ENCODE measurements around the gene C19orf81. TPM values are rescaled to one million over a fixed set of nuclear protein-coding genes. Genes with fewer than 3 reads are reported as not detected.

Gene C19orf81
- total RNA-seq, 4 donors from 2014 or later: not detected

GRCh38 chr19:50669302-50670101 lies 20.3 kb downstream of the C19orf81 start:
- intact Hi-C loops (cut with DNase I; ENCODE audit: low total_unique reads): no loop called here
- H3K36me3 ChIP-seq: no peaks in the 10 kb centered on the region
- H3K9me3 ChIP-seq: no peaks in the 10 kb centered on the region
- DNase-seq: no peak
- H3K4me3 ChIP-seq: no peak overlapping the region
- TF ChIP-seq POLR2A (IDR thresholded peaks at IDR 0.05) (no peak), CTCF (IDR thresholded peaks at IDR 0.05) (peak; percentile 38 to 51 (median 46))
- H3K27ac ChIP-seq: no peak overlapping the region
- peaks cover 0 to 4% of the 10 kb centered on the region in 2 donors for H3K4me1 ChIP-seq
- H3K27me3 ChIP-seq: peaks cover 10 to 21% of the 10 kb centered on the region in 2 donors

- no peak overlapping the region for H3K27ac ChIP-seq
- H3K36me3 ChIP-seq: no peaks in the 10 kb centered on the region
- intact Hi-C loops (cut with DNase I; ENCODE audit: low total_unique reads): no loop called here
- no peak for DNase-seq
- TF ChIP-seq POLR2A (IDR thresholded peaks at IDR 0.05) (no peak), CTCF (IDR thresholded peaks at IDR 0.05) (no peak)
- peaks cover 0 to 4% of the 10 kb centered on the region in 2 donors for H3K4me1 ChIP-seq
- H3K9me3 ChIP-seq: no peaks in the 10 kb centered on the region
- H3K4me3 ChIP-seq: no peak overlapping the region
- peaks cover 10 to 21% of the 10 kb centered on the region in 2 donors for H3K27me3 ChIP-seq
Measured at GRCh38 chr19:50670102-50670380, 20.8 kb downstream of the C19orf81 start.

GRCh38 chr19:50673118-50673517 lies 23.9 kb downstream of the C19orf81 start:
- no peaks in the 10 kb centered on the region for H3K4me1 ChIP-seq
- intact Hi-C loops (cut with DNase I; ENCODE audit: low total_unique reads): no loop called here
- no peak for TF ChIP-seq CTCF (IDR thresholded peaks at IDR 0.05)
- no peak for TF ChIP-seq POLR2A (IDR thresholded peaks at IDR 0.05)
- no peak overlapping the region for H3K4me3 ChIP-seq
- peaks cover 4 to 5% of the 10 kb centered on the region in 2 donors for H3K27me3 ChIP-seq
- no peaks in the 10 kb centered on the region for H3K36me3 ChIP-seq
- H3K9me3 ChIP-seq: no peaks in the 10 kb centered on the region
- no peak for DNase-seq
- no peak overlapping the region for H3K27ac ChIP-seq

- H3K4me3 ChIP-seq: no peak overlapping the region
- no peak for TF ChIP-seq POLR2A (IDR thresholded peaks at IDR 0.05)
- TF ChIP-seq CTCF (IDR thresholded peaks at IDR 0.05): no peak
- no peaks in the 10 kb centered on the region for H3K9me3 ChIP-seq
- no peak for DNase-seq
- no peak overlapping the region for H3K27ac ChIP-seq
- no peaks in the 10 kb centered on the region for H3K36me3 ChIP-seq
- H3K27me3 ChIP-seq: no peaks in the 10 kb centered on the region
- intact Hi-C loops (cut with DNase I; ENCODE audit: low total_unique reads): no loop called here
- no peaks in the 10 kb centered on the region for H3K4me1 ChIP-seq
Measured at GRCh38 chr19:50676625-50677197, 27.5 kb downstream of the C19orf81 start.

GRCh38 chr19:50677636-50678035 lies 28.4 kb downstream of the C19orf81 start:
- Histone ChIP-seq H3K36me3 (no peaks in the 10 kb centered on the region), H3K4me3 (no peak overlapping the region), H3K27me3 (no peaks in the 10 kb centered on the region), H3K4me1 (no peaks in the 10 kb centered on the region), H3K9me3 (no peaks in the 10 kb centered on the region), H3K27ac (no peak overlapping the region)
- TF ChIP-seq CTCF (IDR thresholded peaks at IDR 0.05) (no peak), POLR2A (IDR thresholded peaks at IDR 0.05) (no peak)
- no peak for DNase-seq
- intact Hi-C loops (cut with DNase I; ENCODE audit: low total_unique reads): no loop called here
